DMS 273 treated with DMSO at 0.1 percent for 48 hours (cell line): Measurements from ENCODE around the gene HIVEP3.

ENCODE experiments used
- DNase-seq: peaks from one replicate; lab custom pipeline; 2025; lab: John Stamatoyannopoulos, UW

The HIVEP3 gene

GRCh38 chr1:41870076-41870562 is 48.6 kb downstream of the HIVEP3 start:
- DNase-seq: no peak

DNA sequence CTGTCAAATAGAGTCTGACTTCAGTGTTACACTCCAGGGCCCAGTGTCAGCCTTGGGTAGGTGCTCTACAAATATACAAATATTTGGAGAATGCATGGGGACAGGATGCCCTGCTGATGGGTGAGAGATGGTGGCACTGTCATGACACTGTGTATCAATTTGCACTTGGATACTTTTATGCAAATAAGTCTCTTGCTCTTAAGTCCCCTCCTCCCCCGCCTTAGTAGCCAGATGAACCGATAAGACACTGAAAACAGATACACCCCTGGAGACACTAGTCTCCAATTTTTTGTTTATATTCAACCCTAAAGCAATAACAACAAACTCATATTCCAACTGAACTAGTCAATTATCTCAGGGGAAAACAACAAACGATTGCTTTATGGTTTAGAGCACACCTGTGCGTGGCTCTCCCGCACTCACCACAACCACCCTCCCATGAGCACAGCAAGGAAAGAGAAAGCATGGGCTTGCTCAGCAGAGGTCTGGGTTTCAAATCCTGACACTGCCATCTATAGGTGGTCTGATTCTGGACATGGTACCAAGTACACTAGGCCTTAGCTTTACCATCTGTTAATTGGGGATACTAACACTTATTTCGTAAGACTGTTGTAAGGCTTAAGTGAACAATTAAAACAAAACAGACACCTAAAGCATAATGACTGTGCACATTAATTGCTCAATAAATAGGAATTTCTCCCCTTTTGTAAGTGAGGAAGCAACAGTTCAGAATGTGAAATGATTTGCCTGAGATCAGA is 50.3 kb downstream of the HIVEP3 start:
- DNase-seq: no peak

GRCh38 chr1:41866285-41866684 is 52.4 kb downstream of the HIVEP3 start:
- DNase-seq: no peak

GRCh38 chr1:41864471-41865040 is 54.2 kb downstream of the HIVEP3 start:
- DNase-seq: no peak

- DNase-seq: no peak
These were observed 55.0 kb downstream of the HIVEP3 start for GRCh38 chr1:41863718-41864117.

DNA sequence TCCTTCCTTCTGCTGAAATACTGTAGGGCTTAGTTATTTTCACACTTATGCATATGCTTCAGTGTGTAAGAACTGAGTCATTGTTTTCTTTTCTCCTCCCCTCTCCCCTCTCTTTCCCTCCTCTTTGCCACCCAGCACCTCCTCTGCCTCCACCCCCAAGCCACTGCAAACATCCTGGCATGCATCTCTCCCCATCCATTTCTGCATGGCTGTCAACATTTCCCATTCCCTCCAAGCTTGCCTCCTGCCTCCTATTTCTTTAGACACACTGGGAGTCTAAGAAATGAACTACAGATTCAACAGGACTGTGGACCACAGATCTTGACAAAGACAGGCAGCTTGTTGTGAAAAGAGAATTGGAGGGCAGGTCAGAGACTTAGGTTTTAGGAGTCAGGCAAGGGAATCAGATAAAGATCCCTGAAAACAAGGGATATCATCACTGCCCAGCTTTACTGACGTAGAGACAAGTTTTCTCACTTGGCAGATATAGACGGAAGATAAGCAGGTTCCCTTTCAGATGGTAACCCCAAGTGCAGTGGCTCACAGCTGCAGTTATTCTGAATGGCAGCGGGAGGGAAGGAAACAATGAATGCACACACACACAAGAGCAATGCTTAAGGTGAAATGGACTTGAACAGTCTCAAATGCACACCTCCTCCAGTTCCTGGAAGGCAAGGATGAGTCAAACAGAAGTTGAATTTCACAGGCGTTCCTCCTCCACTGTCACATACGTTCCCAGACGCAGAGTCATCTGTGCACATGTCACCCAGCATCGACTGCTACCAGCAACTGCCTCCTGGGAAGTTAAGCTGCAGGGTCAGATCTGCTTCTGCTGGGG is 56.1 kb downstream of the HIVEP3 start:
- DNase-seq: no peak

GRCh38 chr1:41861535-41862383 is 57.0 kb downstream of the HIVEP3 start:
- DNase-seq: peak; percentile 9

DNA sequence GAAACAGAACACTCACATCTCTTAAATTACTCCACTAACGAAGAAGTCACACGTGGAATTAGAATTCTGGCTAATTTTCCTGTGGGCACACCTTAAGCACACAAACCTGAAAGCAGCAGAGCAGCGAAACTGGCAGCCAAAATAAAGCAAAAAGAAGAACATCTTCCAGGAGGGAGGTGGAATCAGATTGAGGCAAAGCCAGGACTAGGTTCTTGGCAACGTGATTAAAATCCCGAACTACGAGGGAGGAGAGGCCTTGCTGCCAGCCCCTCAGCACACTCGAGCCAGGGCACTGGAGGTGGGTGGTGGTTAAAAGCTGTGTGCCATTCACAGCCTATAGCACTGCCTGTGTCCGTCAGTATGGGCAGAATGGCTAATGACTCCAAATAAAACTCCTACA is 58.0 kb downstream of the HIVEP3 start:
- no peak for DNase-seq

- DNase-seq: no peak
These were observed 58.5 kb downstream of the HIVEP3 start for GRCh38 chr1:41860214-41860613.

DNA sequence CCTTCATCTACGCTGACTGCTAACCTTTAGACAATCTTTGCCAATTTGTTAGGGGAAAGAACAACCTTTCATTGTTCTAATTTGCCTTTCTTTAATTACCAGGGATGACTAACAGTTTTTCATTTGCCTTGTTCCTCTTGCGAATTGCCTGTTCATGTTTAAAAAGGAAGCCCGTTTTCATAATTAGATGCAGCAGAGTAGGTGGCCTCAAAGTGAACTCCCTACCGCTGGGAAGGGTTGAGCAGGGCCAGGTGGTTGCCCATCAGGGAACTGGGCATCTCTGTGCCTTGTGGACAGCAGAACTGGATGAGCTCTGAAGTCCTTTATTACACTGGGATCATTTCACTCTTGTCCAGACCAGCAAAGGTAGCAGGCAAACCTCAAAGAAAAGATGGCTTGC is 59.0 kb downstream of the HIVEP3 start:
- DNase-seq: no peak

DNA sequence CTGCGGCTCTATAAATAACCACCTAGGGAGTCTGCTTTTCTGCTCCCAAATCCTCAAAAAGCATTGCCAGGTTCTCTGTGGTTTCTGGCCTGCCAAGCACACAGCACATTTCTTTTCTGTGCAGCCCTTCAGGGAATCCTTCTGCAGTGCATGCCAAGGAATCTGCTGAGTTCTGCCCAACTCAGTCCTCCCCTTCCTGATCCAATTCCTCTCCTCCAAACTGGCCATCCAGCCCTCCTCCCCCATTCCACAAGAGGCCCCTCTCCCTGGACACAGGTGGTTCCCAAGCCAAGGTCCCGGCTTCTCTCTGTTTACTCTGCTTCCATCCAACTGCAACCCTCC is 61.8 kb downstream of the HIVEP3 start:
- no peak for DNase-seq

DNA sequence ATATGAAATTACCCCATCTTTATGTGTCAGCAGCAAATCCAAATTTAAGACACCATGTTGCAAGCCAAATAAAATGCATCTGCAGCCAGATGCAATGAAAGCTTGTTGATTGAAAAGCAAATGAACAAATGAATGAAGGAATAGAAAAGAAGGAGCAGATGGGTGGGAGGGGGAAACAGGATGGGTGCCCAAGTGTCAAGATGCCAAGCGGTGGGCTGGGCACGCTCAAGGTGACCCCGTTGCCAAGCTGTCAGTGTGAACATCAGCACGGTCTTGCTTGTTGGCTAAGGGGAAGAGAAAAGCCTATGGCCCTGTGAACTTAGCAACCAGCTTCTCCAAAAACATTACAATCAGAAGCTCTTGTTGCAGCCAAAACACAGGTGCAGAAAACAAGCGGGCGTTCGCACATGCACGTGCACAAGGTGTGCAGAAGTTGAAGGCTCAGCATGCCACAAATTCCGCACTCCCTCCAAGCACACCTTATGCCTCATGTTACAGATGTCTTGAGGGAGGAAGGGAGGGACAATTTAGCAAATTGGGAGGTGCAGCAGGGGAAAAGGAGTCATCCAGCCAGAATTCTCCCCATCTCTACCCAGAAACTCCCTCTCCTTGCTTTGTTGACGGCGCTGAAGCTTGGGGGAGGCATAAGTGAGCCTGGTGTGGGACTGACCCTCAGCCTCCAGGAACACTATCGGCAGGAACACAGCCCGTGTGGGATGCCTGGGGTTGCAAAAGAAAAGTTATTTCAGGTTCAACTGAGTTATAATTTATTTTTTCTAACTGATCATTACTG is 62.4 kb downstream of the HIVEP3 start:
- DNase-seq: no peak

DNA sequence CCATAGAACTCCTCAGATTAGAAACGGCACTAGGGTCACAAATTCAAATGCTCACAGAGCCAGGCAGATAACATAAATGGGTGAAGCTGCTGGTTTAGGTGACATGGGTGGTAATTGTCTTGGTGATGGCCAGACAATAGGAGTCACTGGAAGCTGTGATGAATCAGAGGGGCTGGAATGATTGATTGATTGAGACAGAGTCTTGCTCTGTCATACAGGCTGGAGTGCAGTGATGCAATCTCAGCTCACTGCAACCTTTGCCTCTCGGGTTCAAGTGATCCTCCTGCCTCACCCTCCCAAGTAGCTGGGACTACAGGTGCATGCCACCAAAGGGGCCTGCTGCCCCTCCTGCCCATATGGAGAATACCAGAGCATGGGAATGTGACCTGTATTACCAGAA is 63.0 kb downstream of the HIVEP3 start:
- DNase-seq: no peak

DNA sequence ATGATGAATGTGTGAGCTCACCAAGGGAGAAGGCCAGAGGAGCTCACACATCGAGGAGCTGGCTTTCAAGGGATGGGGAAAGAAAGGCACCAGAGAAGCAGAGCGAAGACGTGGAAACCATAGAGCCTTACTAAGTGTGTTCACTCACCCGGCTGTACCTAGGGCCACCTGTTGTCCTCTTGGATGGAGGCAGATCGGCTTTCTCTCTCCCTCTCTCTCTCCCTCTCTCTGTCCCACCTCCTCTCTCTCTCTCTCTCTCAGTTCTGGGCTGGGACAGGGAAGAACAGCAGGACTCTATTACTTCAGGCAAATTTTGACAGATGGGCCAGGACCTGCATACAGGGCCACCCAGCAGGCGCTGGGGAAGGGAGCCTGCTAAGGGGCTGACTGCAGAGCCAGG is 64.8 kb downstream of the HIVEP3 start:
- DNase-seq: peak; percentile 9

GRCh38 chr1:41852091-41852490 is 66.6 kb downstream of the HIVEP3 start:
- DNase-seq: no peak

- no peak for DNase-seq
These were observed 67.1 kb downstream of the HIVEP3 start for GRCh38 chr1:41851589-41851988.

DNA sequence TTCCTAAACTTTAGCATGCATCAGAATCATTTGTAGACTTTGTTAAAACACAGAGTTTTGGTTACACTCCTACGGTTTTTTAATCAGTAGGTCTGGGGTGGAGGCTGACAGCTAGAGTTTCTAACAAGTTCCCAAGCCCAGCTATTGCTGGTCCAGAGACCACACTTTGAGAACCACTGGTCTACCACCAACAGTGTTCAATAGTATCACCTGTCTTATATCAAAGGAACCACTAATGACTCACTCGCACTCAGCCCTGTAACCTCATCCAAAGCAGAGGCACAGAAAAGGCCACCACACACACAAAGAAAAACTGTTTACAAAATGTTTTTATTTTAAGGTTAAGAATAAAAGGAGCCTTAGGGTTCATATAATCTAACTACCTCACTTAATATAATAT is 68.7 kb downstream of the HIVEP3 start:
- no peak for DNase-seq

- no peak for DNase-seq
These were observed 69.4 kb downstream of the HIVEP3 start for GRCh38 chr1:41849211-41849759.

DNA sequence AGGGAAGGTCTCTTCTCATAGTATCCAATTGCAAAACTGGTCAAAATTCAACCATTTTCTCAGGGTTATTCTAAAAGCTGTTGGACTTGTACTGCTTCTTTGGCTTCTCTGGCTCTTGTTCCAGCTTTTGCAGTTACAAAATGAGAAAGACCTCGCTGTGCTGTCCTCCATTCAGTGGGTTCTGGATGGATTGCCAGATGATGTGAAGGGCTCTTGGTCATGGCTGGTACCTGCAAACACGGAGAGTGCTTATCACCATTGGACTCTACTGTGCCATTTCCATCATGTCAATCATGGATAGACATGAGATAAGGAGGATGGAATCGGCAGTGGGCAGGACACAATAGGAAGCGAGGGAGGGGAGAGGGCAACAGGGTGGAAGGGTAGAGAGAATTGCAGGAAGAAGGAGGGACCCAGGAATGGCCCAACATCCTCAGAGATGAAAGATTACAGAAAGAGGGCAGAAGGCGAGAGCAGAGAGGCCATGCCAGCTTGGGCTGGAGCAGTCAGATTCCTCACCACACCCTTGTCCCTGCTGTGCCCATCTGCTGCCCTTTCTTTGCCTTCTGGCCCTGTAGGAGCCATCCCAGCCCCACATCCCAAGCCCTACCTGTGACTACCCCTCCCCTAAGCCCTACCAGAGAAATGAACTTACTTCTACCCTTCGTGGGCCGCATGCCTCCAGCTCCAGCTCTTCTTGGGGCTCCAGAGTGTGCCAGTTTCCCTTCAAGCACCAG is 70.3 kb downstream of the HIVEP3 start:
- peak; percentile 34 for DNase-seq

- DNase-seq: no peak
These were observed 71.0 kb downstream of the HIVEP3 start for GRCh38 chr1:41847733-41848132.
